ENCODE results near the gene CLASP1.
"Not testable (repeated sequence)": the region's sequence is repeated elsewhere in the genome, so short reads cannot be mapped to it uniquely, and the experiment has no call there.

CLASP1 gene

GRCh38 chr2:121387591-121388325 lies 261.5 kb downstream of the CLASP1 start:
- Histone ChIP-seq H3K9ac (no peak overlapping the region), H3K27ac (no peak overlapping the region), H4K20me1 (peaks cover 0 to 16% (median 0%) of the 10 kb centered on the region in 11 experiments; a peak in 5 of 22 replicates), H3K27me3 (no peaks in the 10 kb centered on the region), H3K36me3 (peaks cover 77 to 96% (median 86%) of the 10 kb centered on the region in 11 experiments), H3K4me1 (no peaks in the 10 kb centered on the region), H3K4me2 (no peak overlapping the region), H3K9me3 (replicated peaks in 1 of 11) (no peaks in the 10 kb centered on the region), H3K4me3 (no peak overlapping the region)
- TF ChIP-seq Cebpa-rat (IDR thresholded peaks at IDR 0.05), result no peak

GRCh38 chr2:121386707-121387106 lies 262.6 kb downstream of the CLASP1 start:
- no peak overlapping the region for H3K4me2 ChIP-seq
- H3K4me1 ChIP-seq, result peaks cover 0 to 5% (median 0%) of the 10 kb centered on the region in 10 experiments; a peak in 5 of 20 replicates
- no peak overlapping the region for H3K27ac ChIP-seq
- H4K20me1 ChIP-seq, result peaks cover 0 to 16% (median 0%) of the 10 kb centered on the region in 11 experiments; a peak in 4 of 22 replicates
- H3K27me3 ChIP-seq, result no peaks in the 10 kb centered on the region
- no peaks in the 10 kb centered on the region for H3K9me3 ChIP-seq (replicated peaks in 1 of 11)
- H3K9ac ChIP-seq, result no peak overlapping the region
- H3K4me3 ChIP-seq, result no peak overlapping the region
- TF ChIP-seq Cebpa-rat (IDR thresholded peaks at IDR 0.05), result no peak
- H3K36me3 ChIP-seq, result peaks cover 77 to 96% (median 86%) of the 10 kb centered on the region in 11 experiments

GRCh38 chr2:121386102-121386501 lies 263.2 kb downstream of the CLASP1 start:
- no peak for TF ChIP-seq Cebpa-rat (IDR thresholded peaks at IDR 0.05)
- H3K36me3 ChIP-seq, result peaks cover 77 to 96% (median 86%) of the 10 kb centered on the region in 11 experiments

GRCh38 chr2:121382744-121383143 lies 266.5 kb downstream of the CLASP1 start:
- H3K4me3 ChIP-seq, result no peak overlapping the region

More at GRCh38 chr2:121386102-121386501, 263.2 kb downstream of the CLASP1 start:
- Histone ChIP-seq H4K20me1 (peaks cover 0 to 16% (median 0%) of the 10 kb centered on the region in 11 experiments; a peak in 4 of 22 replicates), H3K9ac (no peak overlapping the region), H3K4me2 (no peak overlapping the region), H3K27ac (no peak overlapping the region), H3K4me3 (no peak overlapping the region), H3K9me3 (replicated peaks in 1 of 11) (no peaks in the 10 kb centered on the region), H3K27me3 (no peaks in the 10 kb centered on the region), H3K4me1 (peaks cover 0 to 9% (median 0%) of the 10 kb centered on the region in 10 experiments; a peak in 5 of 20 replicates)

GRCh38 chr2:121377646-121378045 lies 271.6 kb downstream of the CLASP1 start:
- Histone ChIP-seq H3K9me3 (replicated peaks in 1 of 11) (peaks cover 0 to 19% (median 13%) of the 10 kb centered on the region in 11 experiments; a peak in 12 of 22 replicates), H3K4me2 (no peak overlapping the region), H3K4me3 (no peak overlapping the region), H4K20me1 (peaks cover 0 to 8% (median 0%) of the 10 kb centered on the region in 11 experiments; a peak in 1 of 22 replicates), H3K36me3 (peaks cover 98 to 100% (median 99%) of the 10 kb centered on the region in 11 experiments), H3K27ac (no peak overlapping the region), H3K9ac (no peak overlapping the region), H3K27me3 (no peaks in the 10 kb centered on the region), H3K4me1 (peaks cover 0 to 9% (median 0%) of the 10 kb centered on the region in 10 experiments; a peak in 5 of 20 replicates)
- no peak for TF ChIP-seq Cebpa-rat (IDR thresholded peaks at IDR 0.05)

More at GRCh38 chr2:121382744-121383143, 266.5 kb downstream of the CLASP1 start:
- no peak overlapping the region for H3K4me2 ChIP-seq
- H3K4me1 ChIP-seq, result peaks cover 0 to 9% (median 0%) of the 10 kb centered on the region in 10 experiments; a peak in 5 of 20 replicates
- H3K36me3 ChIP-seq, result peaks cover 96 to 100% (median 97%) of the 10 kb centered on the region in 11 experiments
- no peak for TF ChIP-seq Cebpa-rat (IDR thresholded peaks at IDR 0.05)
- H3K27me3 ChIP-seq, result no peaks in the 10 kb centered on the region
- peaks cover 0 to 14% (median 5%) of the 10 kb centered on the region in 11 experiments; a peak in 4 of 22 replicates for H4K20me1 ChIP-seq
- no peaks in the 10 kb centered on the region for H3K9me3 ChIP-seq (replicated peaks in 1 of 11)
- H3K9ac ChIP-seq, result no peak overlapping the region
- H3K27ac ChIP-seq, result no peak overlapping the region

- Histone ChIP-seq H4K20me1 (peaks cover 0 to 7% (median 0%) of the 10 kb centered on the region in 11 experiments; a peak in 1 of 22 replicates), H3K9me3 (replicated peaks in 1 of 11) (peaks cover 0 to 19% (median 13%) of the 10 kb centered on the region in 11 experiments; a peak in 12 of 22 replicates), H3K4me3 (no peak overlapping the region), H3K27me3 (no peaks in the 10 kb centered on the region), H3K27ac (no peak overlapping the region), H3K4me1 (peaks cover 0 to 5% (median 0%) of the 10 kb centered on the region in 10 experiments; a peak in 5 of 20 replicates), H3K9ac (no peak overlapping the region), H3K36me3 (peaks cover 97 to 100% (median 99%) of the 10 kb centered on the region in 11 experiments), H3K4me2 (no peak overlapping the region)
- no peak for TF ChIP-seq Cebpa-rat (IDR thresholded peaks at IDR 0.05)
Measured at GRCh38 chr2:121376535-121377250, 272.6 kb downstream of the CLASP1 start.

- TF ChIP-seq Cebpa-rat (IDR thresholded peaks at IDR 0.05), result no peak
- Histone ChIP-seq H3K9me3 (replicated peaks in 1 of 11) (peaks cover 0 to 19% (median 13%) of the 10 kb centered on the region in 11 experiments; a peak in 12 of 22 replicates), H3K4me1 (no peaks in the 10 kb centered on the region), H3K9ac (no peak overlapping the region), H3K4me2 (no peak overlapping the region), H4K20me1 (peaks cover 0 to 7% (median 0%) of the 10 kb centered on the region in 11 experiments; a peak in 1 of 22 replicates), H3K27ac (no peak overlapping the region), H3K27me3 (no peaks in the 10 kb centered on the region), H3K4me3 (no peak overlapping the region), H3K36me3 (peaks cover 95 to 100% (median 98%) of the 10 kb centered on the region in 11 experiments)
Measured at GRCh38 chr2:121375621-121376159, 273.6 kb downstream of the CLASP1 start.

GRCh38 chr2:121374412-121375075 lies 274.7 kb downstream of the CLASP1 start:
- Histone ChIP-seq H3K9me3 (replicated peaks in 1 of 11) (peaks cover 0 to 19% (median 13%) of the 10 kb centered on the region in 11 experiments; a peak in 12 of 22 replicates), H3K36me3 (peaks cover 91 to 100% (median 96%) of the 10 kb centered on the region in 11 experiments)
- H3K4me3 ChIP-seq, H3K9ac ChIP-seq, H4K20me1 ChIP-seq, H3K27ac ChIP-seq, H3K4me1 ChIP-seq, H3K4me2 ChIP-seq, H3K27me3 ChIP-seq: not testable (repeated sequence)

Measured in BLaER1 treated with 17β-estradiol and CSF1 and Interleukin-3, amounts not matched to agents 10 nM and 100 nM (cell line).